ENCODE measurements around the gene CARMIL1. TPM values are rescaled to one million over a fixed set of nuclear protein-coding genes. Genes with fewer than 3 reads are reported as not detected.

The CARMIL1 gene
- polyA plus RNA-seq, 3 donors = 87.4 to 143 (median 115) TPM

- no peak for DNase-seq
Measured at GRCh38 chr6:25614052-25614451, 334.9 kb downstream of the CARMIL1 start.

GRCh38 chr6:25615471-25615870 lies 336.3 kb downstream of the CARMIL1 start:
- DNase-seq = no peak

GRCh38 chr6:25617997-25618396 lies 338.8 kb downstream of the CARMIL1 start:
- no peak for DNase-seq

- no peak for DNase-seq
Measured at GRCh38 chr6:25619217-25619616, 340.0 kb downstream of the CARMIL1 start.

GRCh38 chr6:25620391-25620790 lies 341.2 kb downstream of the CARMIL1 start:
- DNase-seq = no peak

GRCh38 chr6:25623065-25623464 lies 343.9 kb downstream of the CARMIL1 start:
- no peak for DNase-seq

GRCh38 chr6:25623879-25624278 lies 344.7 kb downstream of the CARMIL1 start:
- no peak for DNase-seq

- DNase-seq = no peak
Measured at GRCh38 chr6:25627001-25627400, 347.8 kb downstream of the CARMIL1 start.

GRCh38 chr6:25628471-25629197 lies 349.5 kb downstream of the CARMIL1 start:
- no peak for DNase-seq

GRCh38 chr6:25629198-25629576 lies 350.0 kb downstream of the CARMIL1 start:
- DNase-seq = no peak

GRCh38 chr6:25630508-25631278 lies 351.5 kb downstream of the CARMIL1 start:
- no peak for DNase-seq

GRCh38 chr6:25635886-25636317 lies 356.7 kb downstream of the CARMIL1 start:
- DNase-seq = no peak

GRCh38 chr6:25637211-25637610 lies 358.0 kb downstream of the CARMIL1 start:
- DNase-seq = no peak

- no peak for DNase-seq
Measured at GRCh38 chr6:25637960-25638434, 358.8 kb downstream of the CARMIL1 start.

- DNase-seq = no peak
Measured at GRCh38 chr6:25639653-25640052, 360.5 kb downstream of the CARMIL1 start.

- DNase-seq = no peak
Measured at GRCh38 chr6:25640446-25640845, 361.3 kb downstream of the CARMIL1 start.

- DNase-seq = no peak
Measured at GRCh38 chr6:25640891-25641290, 361.7 kb downstream of the CARMIL1 start.

- no peak for DNase-seq
Measured at GRCh38 chr6:25641377-25641776, 362.2 kb downstream of the CARMIL1 start.

- DNase-seq = no peak
Measured at GRCh38 chr6:25641940-25642666, 362.9 kb downstream of the CARMIL1 start.

GRCh38 chr6:25642667-25643328 lies 363.6 kb downstream of the CARMIL1 start:
- DNase-seq = no peak

GRCh38 chr6:25645916-25646315 lies 366.7 kb downstream of the CARMIL1 start:
- DNase-seq = no peak

- no peak for DNase-seq
Measured at GRCh38 chr6:25649611-25650010, 370.4 kb downstream of the CARMIL1 start.
